ENCODE data around the gene MYL4.
"Not testable (repeated sequence)": the region's sequence is repeated elsewhere in the genome, so short reads cannot be mapped to it uniquely, and the experiment has no call there.

Gene MYL4

GRCh38 chr17:47244697-47245096, 35.5 kb downstream of the MYL4 start:
- DNase-seq: no peak

- DNase-seq: no peak
Observed at GRCh38 chr17:47246120-47246519, 37.0 kb downstream of the MYL4 start.

GRCh38 chr17:47250855-47251254, 41.7 kb downstream of the MYL4 start:
- DNase-seq: no peak

GRCh38 chr17:47251421-47251940, 42.3 kb downstream of the MYL4 start:
- no peak for DNase-seq

GRCh38 chr17:47252209-47252608, 43.1 kb downstream of the MYL4 start:
- DNase-seq: no peak

GRCh38 chr17:47252766-47253512, 43.8 kb downstream of the MYL4 start:
- DNase-seq: no peak

GRCh38 chr17:47253541-47254402, 44.6 kb downstream of the MYL4 start, which contains the start of gene ITGB3:
ITGB3 (plus strand) TSS chr17:47253827; CDS start chr17:47253862, 35 bp downstream.
- peak; percentile 33 to 64 (median 47) for DNase-seq

- DNase-seq: no peak
Observed at GRCh38 chr17:47254403-47254943, 45.3 kb downstream of the MYL4 start.

- no peak for DNase-seq
Observed at GRCh38 chr17:47257651-47258339, 48.6 kb downstream of the MYL4 start.

- no peak for DNase-seq
Observed at GRCh38 chr17:47262586-47262985, 53.4 kb downstream of the MYL4 start.

- DNase-seq: no peak
Observed at GRCh38 chr17:47264166-47264565, 55.0 kb downstream of the MYL4 start.

- no peak for DNase-seq
Observed at GRCh38 chr17:47265983-47266541, 56.9 kb downstream of the MYL4 start.

- no peak for DNase-seq
Observed at GRCh38 chr17:47266782-47267181, 57.6 kb downstream of the MYL4 start.

- DNase-seq: no peak
Observed at GRCh38 chr17:47267354-47267828, 58.2 kb downstream of the MYL4 start.

GRCh38 chr17:47268964-47269363, 59.8 kb downstream of the MYL4 start:
- not testable (repeated sequence) for DNase-seq

- DNase-seq: not testable (repeated sequence)
Observed at GRCh38 chr17:47269561-47270280, 60.6 kb downstream of the MYL4 start.

GRCh38 chr17:47270946-47271705, 62.0 kb downstream of the MYL4 start:
- DNase-seq: no peak

- no peak for DNase-seq
Observed at GRCh38 chr17:47272491-47272890, 63.3 kb downstream of the MYL4 start.

GRCh38 chr17:47273245-47273644, 64.1 kb downstream of the MYL4 start:
- no peak for DNase-seq
